ENCODE results near the gene RXRA.

RXRA gene

DNA sequence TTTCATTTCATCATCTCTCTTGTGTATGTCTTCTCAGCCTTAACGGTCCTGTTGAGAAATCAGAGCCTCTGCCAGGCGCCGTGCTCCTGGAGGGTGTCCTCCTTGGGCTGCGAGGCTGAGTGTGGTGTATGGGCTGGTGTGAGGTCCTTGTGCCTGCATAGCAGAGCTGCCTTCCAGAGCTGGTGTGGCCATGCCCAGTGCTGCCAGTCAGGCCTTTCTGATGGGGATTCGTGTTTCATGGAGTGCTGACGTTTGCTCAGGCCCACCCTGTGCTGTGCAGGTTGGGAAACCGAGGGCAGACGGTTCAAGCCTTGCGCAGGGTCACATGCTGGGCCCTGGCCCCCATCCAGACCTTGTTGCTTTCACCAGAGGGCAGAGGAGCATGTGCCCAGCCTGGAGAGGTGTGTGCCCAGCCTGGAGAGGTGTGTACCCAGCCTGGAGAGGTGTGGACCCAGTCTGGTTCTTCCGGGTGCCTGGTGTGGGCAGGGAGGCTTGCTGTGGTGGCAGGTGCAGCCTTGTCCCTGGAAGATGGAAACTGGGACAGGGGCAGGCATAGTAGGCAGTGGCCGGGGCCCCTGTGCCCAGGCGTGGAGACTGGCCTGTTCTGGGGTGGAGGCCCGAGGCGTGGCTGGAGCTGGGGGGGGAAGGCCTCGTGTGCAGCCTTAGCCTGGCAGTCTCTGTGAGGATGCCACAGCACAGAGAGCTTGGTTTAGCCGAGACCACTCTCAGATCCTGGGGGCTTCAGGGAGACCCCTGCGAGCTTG is 84.0 kb downstream of the RXRA start:
- no peak overlapping the region for H3K9ac ChIP-seq (ENCODE audit: insufficient read length)
- no peak for DNase-seq (ENCODE audit: low read depth, low spot score)
- no peaks in the 10 kb centered on the region for H3K9me3 ChIP-seq (ENCODE audit: low read depth, low read length)
- H3K27ac ChIP-seq, result peak overlapping the region; percentile 80
- H3K36me3 ChIP-seq (ENCODE audit: insufficient read depth, low read length), result peaks cover 4% of the 10 kb centered on the region; the same call in 1 of the 2 replicates
- no peak overlapping the region for H3K4me3 ChIP-seq
- TF ChIP-seq POLR2AphosphoS5 (IDR thresholded peaks at IDR 0.05; ENCODE audit: borderline replicate concordance, low read depth, low read length) (no peak), EZH2 (IDR thresholded peaks at IDR 0.05) (no peak), FOXP2 (optimal IDR thresholded peaks at IDR 0.05; ENCODE audit: control extremely low read depth, extremely low read length, insufficient read depth) (no peak)

DNA sequence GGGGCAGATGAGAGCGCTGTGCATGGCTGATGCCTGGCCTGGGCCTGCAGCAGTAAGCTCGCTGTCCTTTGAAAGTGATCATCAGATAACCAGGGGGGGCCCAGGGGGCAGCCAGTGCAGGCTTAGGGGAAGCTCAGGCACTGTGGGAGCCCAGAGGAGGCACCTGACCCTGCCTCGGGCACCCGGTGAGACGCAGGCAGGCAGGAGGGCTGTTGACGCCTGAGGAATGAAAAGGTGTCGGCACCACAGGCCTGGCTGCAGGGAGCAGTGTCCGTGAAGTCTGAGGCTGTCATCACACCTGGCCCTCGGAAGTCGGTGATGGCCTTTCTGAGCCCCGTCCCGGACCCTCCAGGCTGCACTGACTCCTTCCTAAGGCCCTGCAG is 84.6 kb downstream of the RXRA start:
- peaks cover 4% of the 10 kb centered on the region; the same call in 1 of the 2 replicates for H3K36me3 ChIP-seq (ENCODE audit: insufficient read depth, low read length)
- no peak for TF ChIP-seq POLR2AphosphoS5 (IDR thresholded peaks at IDR 0.05; ENCODE audit: borderline replicate concordance, low read depth, low read length)
- TF ChIP-seq EZH2 (IDR thresholded peaks at IDR 0.05), result no peak
- TF ChIP-seq FOXP2 (optimal IDR thresholded peaks at IDR 0.05; ENCODE audit: control extremely low read depth, extremely low read length, insufficient read depth), result no peak
- H3K9ac ChIP-seq (ENCODE audit: insufficient read length), result no peak overlapping the region
- H3K4me3 ChIP-seq, result no peak overlapping the region
- H3K9me3 ChIP-seq (ENCODE audit: low read depth, low read length), result no peaks in the 10 kb centered on the region
- DNase-seq (ENCODE audit: low read depth, low spot score), result no peak
- 0 out of 2 replicates have a peak overlapping the region, but pooled peaks have one; percentile 80 for H3K27ac ChIP-seq

- Histone ChIP-seq H3K36me3 (ENCODE audit: insufficient read depth, low read length) (peaks cover 4% of the 10 kb centered on the region; the same call in 1 of the 2 replicates), H3K9ac (ENCODE audit: insufficient read length) (no peak overlapping the region), H3K27ac (0 out of 2 replicates have a peak overlapping the region, but pooled peaks have one; percentile 11), H3K4me3 (no peak overlapping the region), H3K9me3 (ENCODE audit: low read depth, low read length) (no peaks in the 10 kb centered on the region)
- DNase-seq (ENCODE audit: low read depth, low spot score), result no peak
- no peak for TF ChIP-seq FOXP2 (optimal IDR thresholded peaks at IDR 0.05; ENCODE audit: control extremely low read depth, extremely low read length, insufficient read depth)
- no peak for TF ChIP-seq EZH2 (IDR thresholded peaks at IDR 0.05)
- TF ChIP-seq POLR2AphosphoS5 (IDR thresholded peaks at IDR 0.05; ENCODE audit: borderline replicate concordance, low read depth, low read length), result no peak
Observed at GRCh38 chr9:134411440-134412297, 85.4 kb downstream of the RXRA start.

- Histone ChIP-seq H3K4me3 (no peak overlapping the region), H3K36me3 (ENCODE audit: insufficient read depth, low read length) (peaks cover 4% of the 10 kb centered on the region; the same call in 1 of the 2 replicates), H3K9me3 (ENCODE audit: low read depth, low read length) (no peaks in the 10 kb centered on the region), H3K9ac (ENCODE audit: insufficient read length) (no peak overlapping the region), H3K27ac (no peak overlapping the region)
- no peak for TF ChIP-seq EZH2 (IDR thresholded peaks at IDR 0.05)
- no peak for TF ChIP-seq FOXP2 (optimal IDR thresholded peaks at IDR 0.05; ENCODE audit: control extremely low read depth, extremely low read length, insufficient read depth)
- TF ChIP-seq POLR2AphosphoS5 (IDR thresholded peaks at IDR 0.05; ENCODE audit: borderline replicate concordance, low read depth, low read length), result no peak
- no peak for DNase-seq (ENCODE audit: low read depth, low spot score)
Observed at GRCh38 chr9:134412298-134412711, 86.0 kb downstream of the RXRA start.

DNA sequence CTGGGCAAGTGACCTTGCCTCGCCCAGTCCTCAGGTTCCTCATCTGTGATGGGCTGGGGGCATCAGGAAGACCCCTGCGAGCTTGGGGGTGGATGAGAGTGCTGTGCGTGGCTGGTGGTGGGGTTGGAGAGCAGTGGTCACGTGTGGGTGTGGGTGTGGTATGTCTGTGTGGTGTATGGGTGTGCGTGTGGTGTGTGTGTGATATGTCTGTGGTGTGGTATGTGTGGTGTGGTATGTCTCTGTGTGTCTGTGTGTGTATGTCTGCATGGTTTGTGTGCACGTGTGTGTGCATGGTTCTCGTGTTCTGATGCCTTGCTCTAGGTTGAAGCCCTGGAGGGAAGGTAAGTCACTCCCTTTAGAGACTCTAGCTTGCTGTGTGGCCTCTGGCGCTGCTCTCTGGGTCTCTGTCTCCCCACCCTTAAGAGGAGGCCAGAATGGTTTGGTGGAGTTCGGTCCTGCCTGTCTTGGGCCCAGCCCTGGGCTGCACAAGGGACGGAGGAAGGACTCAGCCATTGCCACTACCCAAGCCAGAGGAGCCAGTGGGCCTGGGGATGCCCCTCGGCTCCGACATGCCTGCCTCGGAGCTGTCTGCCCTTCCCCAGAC is 87.0 kb downstream of the RXRA start:
- Histone ChIP-seq H3K4me3 (peak overlapping the region; percentile 43), H3K9ac (ENCODE audit: insufficient read length) (no peak overlapping the region), H3K27ac (peak overlapping the region; percentile 38), H3K36me3 (ENCODE audit: insufficient read depth, low read length) (peaks cover 4% of the 10 kb centered on the region; the same call in 1 of the 2 replicates), H3K9me3 (ENCODE audit: low read depth, low read length) (no peaks in the 10 kb centered on the region)
- no peak for TF ChIP-seq FOXP2 (optimal IDR thresholded peaks at IDR 0.05; ENCODE audit: control extremely low read depth, extremely low read length, insufficient read depth)
- TF ChIP-seq POLR2AphosphoS5 (IDR thresholded peaks at IDR 0.05; ENCODE audit: borderline replicate concordance, low read depth, low read length), result no peak
- no peak for TF ChIP-seq EZH2 (IDR thresholded peaks at IDR 0.05)
- no peak for DNase-seq (ENCODE audit: low read depth, low spot score)

- no peak for TF ChIP-seq FOXP2 (optimal IDR thresholded peaks at IDR 0.05; ENCODE audit: control extremely low read depth, extremely low read length, insufficient read depth)
- TF ChIP-seq POLR2AphosphoS5 (IDR thresholded peaks at IDR 0.05; ENCODE audit: borderline replicate concordance, low read depth, low read length), result no peak
- TF ChIP-seq EZH2 (IDR thresholded peaks at IDR 0.05), result no peak
- no peak for DNase-seq (ENCODE audit: low read depth, low spot score)
- H3K27ac ChIP-seq, result peak overlapping the region; percentile 57
- peak overlapping the region; percentile 43 for H3K4me3 ChIP-seq
- peaks cover 1% of the 10 kb centered on the region; the same call in 1 of the 2 replicates for H3K36me3 ChIP-seq (ENCODE audit: insufficient read depth, low read length)
- no peak overlapping the region for H3K9ac ChIP-seq (ENCODE audit: insufficient read length)
- H3K9me3 ChIP-seq (ENCODE audit: low read depth, low read length), result no peaks in the 10 kb centered on the region
Observed at GRCh38 chr9:134413890-134414623, 87.8 kb downstream of the RXRA start.

GRCh38 chr9:134414900-134415425 is 88.7 kb downstream of the RXRA start:
- H3K9ac ChIP-seq (ENCODE audit: insufficient read length), result no peak overlapping the region
- no peak for TF ChIP-seq EZH2 (IDR thresholded peaks at IDR 0.05)
- no peak for TF ChIP-seq POLR2AphosphoS5 (IDR thresholded peaks at IDR 0.05; ENCODE audit: borderline replicate concordance, low read depth, low read length)
- no peak for TF ChIP-seq FOXP2 (optimal IDR thresholded peaks at IDR 0.05; ENCODE audit: control extremely low read depth, extremely low read length, insufficient read depth)
- H3K9me3 ChIP-seq (ENCODE audit: low read depth, low read length), result no peaks in the 10 kb centered on the region
- H3K36me3 ChIP-seq (ENCODE audit: insufficient read depth, low read length), result no peaks in the 10 kb centered on the region; the same call in 1 of the 2 replicates
- DNase-seq (ENCODE audit: low read depth, low spot score), result no peak
- 0 out of 2 replicates have a peak overlapping the region, but pooled peaks have one; percentile 57 for H3K27ac ChIP-seq
- H3K4me3 ChIP-seq, result no peak overlapping the region
